SK-N-SH (cell line): ENCODE measurements around the gene NPW. TPM values are rescaled to one million over a fixed set of nuclear protein-coding genes. Genes with fewer than 3 reads are reported as not detected.

Experiments used
- CTCF ChIA-PET: fragments of 300-600, 350-600 bp; formaldehyde crosslinking; extraction: SDS; loops from one replicate; lab custom pipeline; 2021; lab: Yijun Ruan, JAX
- POLR2A ChIA-PET: fragments of 350-600 bp; sonication (Branson Sonifier 250); formaldehyde crosslinking; extraction: SDS; loops from one replicate; lab custom pipeline; 2020; ENCODE audit warnings: antibody characterized with exemption, inconsistent platforms; lab: Yijun Ruan, JAX
- DNase-seq: peaks from one replicate; pipeline ENCODE4 v3.0.0; 2012
- H2AFZ ChIP-seq: fragments of 200-600 bp; sonication (generic); 2 replicates; pipeline ENCODE4 v1.8.1; 2016; ENCODE audit warnings: antibody characterized with exemption, mild to moderate bottlenecking, low read depth
- H3F3A ChIP-seq: fragments of 200-600 bp; sonication (generic); replicated peaks from 2 replicates; pipeline ENCODE3; 2016; ENCODE audit warnings: antibody characterized with exemption, mild to moderate bottlenecking; ENCODE audit not compliant: insufficient read depth
- H3K27ac ChIP-seq, 2 experiments: fragments of 200-500 bp in 1 of 2; fragments of 200-600 bp in 1 of 2; sonication (Bioruptor generic) in 1 of 2; sonication (generic), shearing (Covaris generic) in 1 of 2; 2 replicates each; pipeline versions ENCODE4 v1.5.1 to v1.6.1; 2014 to 2016; ENCODE audit warnings: low read depth in 2 of 2, inconsistent platforms in 1 of 2, low read length in 1 of 2, mild to moderate bottlenecking in 1 of 2, mixed read lengths in 1 of 2
- H3K27me3 ChIP-seq: fragments of 200-600 bp; sonication (generic), shearing (Covaris generic); 2 replicates; pipeline ENCODE4 v1.6.1; 2016; ENCODE audit warnings: mixed run types; ENCODE audit not compliant: insufficient read depth
- H3K36me3 ChIP-seq, 2 experiments: fragments of 200-500 bp in 1 of 2; fragments of 200-600 bp in 1 of 2; sonication (Bioruptor generic) in 1 of 2; sonication (generic) in 1 of 2; replicated peaks in 1 of 2; 2 replicates each; pipeline versions ENCODE3 to v1.5.1; 2014 to 2016; ENCODE audit warnings: low read length in 1 of 2, mild to moderate bottlenecking in 1 of 2; ENCODE audit not compliant: insufficient read depth in 2 of 2, control insufficient read depth in 1 of 2
- H3K4me1 ChIP-seq, 2 experiments: fragments of 200-500 bp in 1 of 2; fragments of 200-600 bp in 1 of 2; sonication (Bioruptor generic) in 1 of 2; sonication (generic), shearing (Covaris generic) in 1 of 2; 2 replicates each; pipeline versions ENCODE4 v1.5.1 to v1.6.1; 2014 to 2016; ENCODE audit warnings: low read depth in 1 of 2, low read length in 1 of 2, mixed run types in 1 of 2; ENCODE audit not compliant: insufficient read depth in 2 of 2, control insufficient read depth in 1 of 2
- H3K4me2 ChIP-seq: fragments of 200-600 bp; sonication (generic), shearing (Covaris generic); 2 replicates; pipeline ENCODE4 v1.6.1; 2017; ENCODE audit warnings: mixed run types
- H3K4me3 ChIP-seq, 2 experiments: fragments of 200-500 bp in 1 of 2; fragments of 200-600 bp in 1 of 2; sonication (Bioruptor generic) in 1 of 2; sonication (generic), shearing (Covaris generic) in 1 of 2; 2 replicates each; pipeline versions ENCODE4 v1.5.1 to v1.8.1; 2014 to 2016; ENCODE audit warnings: low read depth in 2 of 2, inconsistent platforms in 1 of 2, low read length in 1 of 2, mild to moderate bottlenecking in 1 of 2, mixed read lengths in 1 of 2, moderate library complexity in 1 of 2
- H3K79me2 ChIP-seq: fragments of 200-600 bp; sonication (generic); 2 replicates; pipeline ENCODE4 v1.8.1; 2017; ENCODE audit warnings: mild to moderate bottlenecking; ENCODE audit not compliant: insufficient read depth
- H3K9ac ChIP-seq: fragments of 200-600 bp; sonication (generic); 2 replicates; pipeline ENCODE4 v1.6.1; 2017; ENCODE audit warnings: mixed run types
- H3K9me2 ChIP-seq: fragments of 200-600 bp; sonication (generic); 2 replicates; pipeline ENCODE4 v1.6.1; 2017; ENCODE audit warnings: mixed run types
- H3K9me3 ChIP-seq: fragments of 200-600 bp; sonication (generic); 2 replicates; pipeline ENCODE4 v1.6.1; 2017; ENCODE audit warnings: mixed run types, mild to moderate bottlenecking, moderate library complexity
- H4K20me1 ChIP-seq: fragments of 200-600 bp; sonication (generic); 2 replicates; pipeline ENCODE4 v1.6.1; 2017; ENCODE audit warnings: mild to moderate bottlenecking, mixed run types; ENCODE audit not compliant: insufficient read depth
- CHD2 ChIP-seq: fragments of 150-350 bp; IDR thresholded peaks from 2 replicates; pipeline ENCODE4 v1.6.1; 2018; ENCODE audit warnings: low read length; ENCODE audit not compliant: partially characterized antibody
- CTCF ChIP-seq: fragments of 200-600 bp; sonication (generic); IDR thresholded peaks from 2 replicates; pipeline ENCODE4 v1.6.1; 2017; ENCODE audit warnings: antibody characterized with exemption, mild to moderate bottlenecking, moderate library complexity
- EP300 ChIP-seq, 2 experiments: IDR thresholded peaks; 2 replicates each; pipeline versions ENCODE4 v1.4.0 to v1.6.1; 2012; ENCODE audit warnings: borderline replicate concordance in 1 of 2, low read depth in 1 of 2, low read length in 1 of 2
- MAX ChIP-seq: IDR thresholded peaks from 2 replicates; pipeline ENCODE4 v1.4.0; 2012; ENCODE audit warnings: low read depth
- TEAD4 ChIP-seq: IDR thresholded peaks from 2 replicates; pipeline ENCODE4 v1.4.0; 2012; ENCODE audit warnings: mild to moderate bottlenecking, borderline replicate concordance; ENCODE audit not compliant: insufficient read depth
- USF1 ChIP-seq: IDR thresholded peaks from 2 replicates; pipeline ENCODE4 v1.4.0; 2012; ENCODE audit warnings: low read depth, borderline replicate concordance
- USF2 ChIP-seq: fragments of 150-350 bp; IDR thresholded peaks from 2 replicates; pipeline ENCODE4 v1.6.1; 2017; ENCODE audit warnings: antibody characterized with exemption, low read length, low read depth, borderline replicate concordance
- ZBTB33 ChIP-seq: IDR thresholded peaks from 2 replicates; pipeline ENCODE4 v1.4.0; 2012; ENCODE audit warnings: low read depth, borderline replicate concordance
- WGBS: methylation state at CpG from one replicate; pipeline ENCODE4 v1.1.6; 2017; ENCODE audit warnings: low lambda C conversion rate; 5-methylcytosine and 5-hydroxymethylcytosine counted together
- polyA plus RNA-seq, 3 experiments: library from polyadenylated mRNA; depleted of rRNA; stranded (reverse); fragments of >200 nt; gene quantifications; 2 replicates each; pipeline ENCODE4 v1.2.3, GENCODE V29; 2012

The NPW gene
- polyA plus RNA-seq, 1 of the 3 experiments (the other 2 are of a cell fraction): 1.1 TPM

- WGBS: 83% methylated on average over 7 of the region's 15 CpGs
- Histone ChIP-seq H3K79me2 (peaks cover 8% of the 10 kb centered on the region; the same call in 1 of the 2 replicates), H3K9me3 (no peaks in the 10 kb centered on the region), H3K4me2 (no peak overlapping the region), H4K20me1 (no peaks in the 10 kb centered on the region), H3K9ac (no peak overlapping the region), H3K27ac (no peak overlapping the region), H3K4me3 (no peak overlapping the region), H3K9me2 (no peaks in the 10 kb centered on the region), H2AFZ (no peak overlapping the region), H3K4me1 (no peaks in the 10 kb centered on the region), H3K27me3 (no peaks in the 10 kb centered on the region), H3F3A (no peaks in the 10 kb centered on the region), H3K36me3 (peaks cover 8 to 60% of the 10 kb centered on the region in 2 experiments)
- ChIA-PET POLR2A (interaction anchor here (0.6 kb wide), 1 partner anchor 132 kb away, joined by 3 read pairs; no protein-coding TSS in a partner anchor), CTCF (interaction anchor here (1.2 to 2.3 kb wide), 4 partner anchors 10 to 84 kb away, joined by 3 to 8 read pairs (median 5); no protein-coding TSS in a partner anchor)
- DNase-seq: no peak
- no peak for TF ChIP-seq TEAD4
- TF ChIP-seq CTCF: peak; percentile 25; the same call in 1 of the 2 replicates
- TF ChIP-seq MAX: no peak
- TF ChIP-seq EP300 (IDR thresholded peaks at IDR 0.05; ENCODE audit: borderline replicate concordance in 1 of 2, low read depth in 1 of 2, low read length in 1 of 2): no peak
- no peak for TF ChIP-seq CHD2
- TF ChIP-seq USF2: no peak
- TF ChIP-seq USF1: no peak
- TF ChIP-seq ZBTB33: no peak
Observed at GRCh38 chr16:2056077-2056476, 36.5 kb downstream of the NPW start.
